Thyroid gland (tissue), 4 donors: ENCODE results near the gene CARS1. TPM values are rescaled to one million over a fixed set of nuclear protein-coding genes. Genes with fewer than 3 reads are reported as not detected.

Experiments used
- DNase-seq, 2 donors: peaks; one replicate each; pipeline ENCODE4 v3.0.0-alpha.2; 2019
- H3K27ac ChIP-seq, 3 donors: fragments of 200-600 bp; sonication (generic); 1 replicate in 2 of 3; 2 replicates in 1 of 3; pipeline ENCODE4 v1.5.1; 2016 to 2019; ENCODE audit warnings: mild to moderate bottlenecking in 1 of 3, moderate library complexity in 1 of 3
- H3K27me3 ChIP-seq: fragments of 200-600 bp; sonication (generic); one replicate; pipeline ENCODE4 v1.5.1; 2019
- H3K36me3 ChIP-seq, 2 donors: fragments of 200-600 bp; sonication (generic); one replicate each; pipeline ENCODE4 v1.5.1; 2016 to 2019
- H3K4me1 ChIP-seq, 2 donors: fragments of 200-600 bp; sonication (generic); one replicate each; pipeline ENCODE4 v1.5.1; 2017 to 2019
- H3K4me3 ChIP-seq, 3 donors: fragments of 200-600 bp; sonication (generic); replicated peaks in 1 of 3; 1 replicate in 2 of 3; 2 replicates in 1 of 3; pipeline ENCODE4 v1.5.1; 2016; ENCODE audit warnings: mild to moderate bottlenecking in 1 of 3
- H3K9me3 ChIP-seq: fragments of 200-600 bp; sonication (generic); one replicate; pipeline ENCODE4 v1.5.1; 2017
- CTCF ChIP-seq, 6 experiments: fragments of 200-600 bp in 3 of 6; fragments of 450-650 bp in 3 of 6; sonication (generic) in 3 of 6; IDR thresholded peaks; one replicate each; pipeline ENCODE4 v1.5.1; 2016 to 2019; ENCODE audit warnings: antibody characterized with exemption in 6 of 6, mild to moderate bottlenecking in 2 of 6, inconsistent platforms in 1 of 6, moderate library complexity in 1 of 6
- POLR2A ChIP-seq, 2 donors: fragments of 450-650 bp; IDR thresholded peaks; one replicate each; pipeline ENCODE4 v1.6.1; 2017; ENCODE audit warnings: antibody characterized with exemption in 2 of 2, mild to moderate bottlenecking in 2 of 2, moderate library complexity in 1 of 2
- WGBS, 2 donors: methylation state at CpG; one replicate each; pipeline ENCODE4 v1.1.5; 2017; 5-methylcytosine and 5-hydroxymethylcytosine counted together
- intact Hi-C: fragments of 100-400 bp; cut with DNase I; formaldehyde crosslinking; loops from one replicate; pipeline ENCODE4 v1.15.1; 2023
- total RNA-seq, 4 donors: library from RNA; depleted of rRNA; stranded (reverse); fragments of >200 nt; gene quantifications; one replicate each; pipeline ENCODE4 v1.2.3, GENCODE V29; 2016

Gene CARS1
- total RNA-seq, 4 donors from 2014 or later: 36.7 to 56.2 (median 50.1) TPM

- Histone ChIP-seq H3K36me3 (peaks cover 5 to 8% of the 10 kb centered on the region in 2 donors), H3K9me3 (no peaks in the 10 kb centered on the region), H3K27me3 (no peaks in the 10 kb centered on the region), H3K4me3 (no peak overlapping the region), H3K27ac (peak overlapping the region; percentile 83 to 94 (median 92)), H3K4me1 (peaks cover 46 to 70% of the 10 kb centered on the region in 2 donors)
- TF ChIP-seq POLR2A (IDR thresholded peaks at IDR 0.05) (no peak), CTCF (IDR thresholded peaks at IDR 0.05) (no peak)
- 82 to 93% methylated on average over 12 of the region's 12 CpGs for WGBS, 2 donors
- DNase-seq: no peak
- intact Hi-C loops: no loop called here
Observed at GRCh38 chr11:3003396-3004231, 53.6 kb downstream of the CARS1 start.

- H3K27me3 ChIP-seq: no peaks in the 10 kb centered on the region
- TF ChIP-seq CTCF (IDR thresholded peaks at IDR 0.05): no peak
- no peak for TF ChIP-seq POLR2A (IDR thresholded peaks at IDR 0.05)
- peaks cover 46 to 70% of the 10 kb centered on the region in 2 donors for H3K4me1 ChIP-seq
- peaks cover 5 to 8% of the 10 kb centered on the region in 2 donors for H3K36me3 ChIP-seq
- H3K9me3 ChIP-seq: no peaks in the 10 kb centered on the region
- intact Hi-C loops: no loop called here
- no peak for DNase-seq
- H3K27ac ChIP-seq: peak overlapping the region in 2 of 3 donors; percentile 92 to 94
- WGBS, 2 donors: 88 to 90% methylated on average over 8 of the region's 8 CpGs
- H3K4me3 ChIP-seq: no peak overlapping the region
Observed at GRCh38 chr11:3002871-3003270, 54.4 kb downstream of the CARS1 start.

GRCh38 chr11:3002351-3002861, 54.8 kb downstream of the CARS1 start:
- Histone ChIP-seq H3K4me1 (peaks cover 46 to 69% of the 10 kb centered on the region in 2 donors), H3K4me3 (no peak overlapping the region), H3K36me3 (peaks cover 5 to 8% of the 10 kb centered on the region in 2 donors), H3K9me3 (no peaks in the 10 kb centered on the region), H3K27ac (peak overlapping the region; percentile 92 to 98 (median 94)), H3K27me3 (no peaks in the 10 kb centered on the region)
- TF ChIP-seq CTCF (IDR thresholded peaks at IDR 0.05): no peak
- no peak for TF ChIP-seq POLR2A (IDR thresholded peaks at IDR 0.05)
- 91 to 94% methylated on average over 6 to 8 of the region's 8 CpGs for WGBS, 2 donors
- intact Hi-C loops: no loop called here
- no peak for DNase-seq

GRCh38 chr11:3001496-3001895, 55.7 kb downstream of the CARS1 start:
- H3K36me3 ChIP-seq: peaks cover 5 to 8% of the 10 kb centered on the region in 2 donors
- DNase-seq: peak; percentile 97 to 98

More at GRCh38 chr11:3001496-3001895, 55.7 kb downstream of the CARS1 start:
- 29 to 58% methylated on average over 5 to 6 of the region's 6 CpGs for WGBS, 2 donors
- H3K27me3 ChIP-seq: no peaks in the 10 kb centered on the region
- H3K4me3 ChIP-seq: no peak overlapping the region
- TF ChIP-seq CTCF (IDR thresholded peaks at IDR 0.05): no peak
- peak in 1 of 2 donors; percentile 28 for TF ChIP-seq POLR2A (IDR thresholded peaks at IDR 0.05)
- intact Hi-C loops: no loop called here
- H3K9me3 ChIP-seq: no peaks in the 10 kb centered on the region
- H3K4me1 ChIP-seq: peaks cover 46 to 60% of the 10 kb centered on the region in 2 donors
- H3K27ac ChIP-seq: peak overlapping the region; percentile 92 to 98 (median 94)
